ENCODE data around the gene BCL2L11. TPM values are rescaled to one million over a fixed set of nuclear protein-coding genes. Genes with fewer than 3 reads are reported as not detected.

The BCL2L11 gene
- total and polyA plus RNA-seq, 2 donors (not counting 3 experiments of a cell fraction or from before 2014, with no cell fraction given), result 12.9 to 26.6 TPM

DNA sequence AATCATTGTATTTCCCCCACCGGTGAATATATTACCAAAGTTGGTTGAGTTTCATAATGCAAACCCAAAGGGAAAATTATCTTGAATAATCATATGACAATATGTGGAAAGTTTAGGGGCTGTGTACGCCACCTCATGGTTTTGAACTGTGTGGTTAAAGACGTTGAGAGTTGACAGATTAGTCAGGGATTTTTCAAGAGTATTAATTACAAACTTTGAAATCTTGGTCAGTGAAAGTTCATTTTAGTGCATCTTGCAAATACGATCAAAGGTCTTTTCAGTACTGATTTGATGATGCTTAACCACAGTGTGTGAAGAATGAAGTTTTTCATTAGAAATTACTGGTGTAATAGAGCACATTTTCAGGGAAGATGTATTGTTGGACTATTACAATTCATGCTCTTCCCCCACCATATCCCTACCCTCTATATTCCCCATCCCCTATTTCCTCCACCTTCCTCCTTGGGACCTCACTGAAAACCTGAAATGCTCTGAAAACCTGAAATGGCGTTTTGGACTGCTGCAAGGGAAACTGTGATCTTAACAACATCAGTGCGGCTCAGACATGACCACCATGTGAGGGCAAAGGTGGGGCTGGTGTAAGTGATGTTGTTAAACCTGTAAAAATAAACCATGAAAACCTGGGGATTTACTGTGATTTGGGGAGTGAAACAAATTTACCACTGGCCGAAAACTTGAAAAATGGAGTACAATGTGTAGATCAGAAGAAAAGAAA is 4.5 kb upstream of the BCL2L11 start:
- Histone ChIP-seq H3K36me3 (ENCODE audit: control insufficient read depth in 2 of 2, extremely low read depth in 1 of 2, insufficient read depth in 2 of 2, low read length in 2 of 2) (no peaks in the 10 kb centered on the region), H2AFZ (ENCODE audit: low read depth, low read length) (no peak overlapping the region), H3K9ac (replicated peaks; ENCODE audit: extremely low read depth, insufficient read depth, low read length) (no peak overlapping the region), H3K9me1 (replicated peaks; ENCODE audit: control insufficient read depth, extremely low read depth, insufficient read depth, low read length) (no peaks in the 10 kb centered on the region), H3K4me1 (ENCODE audit: control insufficient read depth, extremely low read depth, insufficient read depth, low read length) (peaks cover 27% of the 10 kb centered on the region), H3K79me2 (ENCODE audit: control insufficient read depth, insufficient read depth, low read length) (no peaks in the 10 kb centered on the region), H3K4me3 (replicated peaks in 1 of 3; ENCODE audit: insufficient read depth in 1 of 3, low read depth in 1 of 3, low read length in 3 of 3) (no peak overlapping the region), H3K4me2 (ENCODE audit: insufficient read depth, low read length) (no peak overlapping the region), H3K27me3 (ENCODE audit: control insufficient read depth in 2 of 2, insufficient read depth in 2 of 2, low read length in 2 of 2) (peaks cover 37 to 83% of the 10 kb centered on the region in 2 experiments), H3K9me3 (replicated peaks; ENCODE audit: control insufficient read depth, insufficient read depth, low read length) (no peaks in the 10 kb centered on the region), H4K20me1 (replicated peaks; ENCODE audit: control insufficient read depth, extremely low read depth, insufficient read depth, low read length) (no peaks in the 10 kb centered on the region), H3K27ac (ENCODE audit: insufficient read depth, low read depth, low read length) (no peak overlapping the region)
- TF ChIP-seq, protein P1, sequence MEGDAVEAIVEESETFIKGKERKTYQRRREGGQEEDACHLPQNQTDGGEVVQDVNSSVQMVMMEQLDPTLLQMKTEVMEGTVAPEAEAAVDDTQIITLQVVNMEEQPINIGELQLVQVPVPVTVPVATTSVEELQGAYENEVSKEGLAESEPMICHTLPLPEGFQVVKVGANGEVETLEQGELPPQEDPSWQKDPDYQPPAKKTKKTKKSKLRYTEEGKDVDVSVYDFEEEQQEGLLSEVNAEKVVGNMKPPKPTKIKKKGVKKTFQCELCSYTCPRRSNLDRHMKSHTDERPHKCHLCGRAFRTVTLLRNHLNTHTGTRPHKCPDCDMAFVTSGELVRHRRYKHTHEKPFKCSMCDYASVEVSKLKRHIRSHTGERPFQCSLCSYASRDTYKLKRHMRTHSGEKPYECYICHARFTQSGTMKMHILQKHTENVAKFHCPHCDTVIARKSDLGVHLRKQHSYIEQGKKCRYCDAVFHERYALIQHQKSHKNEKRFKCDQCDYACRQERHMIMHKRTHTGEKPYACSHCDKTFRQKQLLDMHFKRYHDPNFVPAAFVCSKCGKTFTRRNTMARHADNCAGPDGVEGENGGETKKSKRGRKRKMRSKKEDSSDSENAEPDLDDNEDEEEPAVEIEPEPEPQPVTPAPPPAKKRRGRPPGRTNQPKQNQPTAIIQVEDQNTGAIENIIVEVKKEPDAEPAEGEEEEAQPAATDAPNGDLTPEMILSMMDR (IDR thresholded peaks at IDR 0.05; ENCODE audit: extremely low read depth in 1 of 2, insufficient read depth in 1 of 2, low read depth in 1 of 2, low read length in 2 of 2), result no peak
- no peak for TF ChIP-seq MYC (IDR thresholded peaks at IDR 0.05; ENCODE audit: low read depth, low read length)
- TF ChIP-seq JUN (IDR thresholded peaks at IDR 0.05; ENCODE audit: borderline replicate concordance, insufficient read depth, insufficient read length, low read depth), result no peak
- no peak for TF ChIP-seq FOS (IDR thresholded peaks at IDR 0.05; ENCODE audit: borderline replicate concordance, insufficient read depth, low read length)
- no peak for TF ChIP-seq EZH2 (IDR thresholded peaks at IDR 0.05; ENCODE audit: borderline replicate concordance, low read depth, low read length, severe bottlenecking)
- TF ChIP-seq GATA2 (IDR thresholded peaks at IDR 0.05; ENCODE audit: insufficient read depth, insufficient read length, low read depth, low read length), result no peak
- TF ChIP-seq MAX (IDR thresholded peaks at IDR 0.05; ENCODE audit: insufficient read depth, insufficient read length), result no peak
- TF ChIP-seq POLR2A (IDR thresholded peaks at IDR 0.05; ENCODE audit: low read depth, low read length), result no peak
- TF ChIP-seq POLR2AphosphoS5 (IDR thresholded peaks at IDR 0.05; ENCODE audit: insufficient read depth, low read depth, low read length), result no peak
- no TSS peak for BruUV-seq (replicated peaks)
- intact Hi-C loops (cut with micrococcal nuclease), result loop anchor here (2.0 to 5.0 kb wide), 3 partner anchors 87 to 583 kb away; no protein-coding TSS in a partner anchor
- no peak for FAIRE-seq
- dilution Hi-C loops (cut with MboI; ENCODE audit: extremely low pct_ligation_motif_present, low sequenced_read_pairs), result no loop called here
- no peak for DNase-seq (ENCODE audit: low read depth, low spot score)
- CTCF ChIA-PET, result interaction anchor here (0.9 to 2.5 kb wide), 3 partner anchors 303 to 583 kb away, joined by 3 to 23 read pairs (median 6); no protein-coding TSS in a partner anchor
- POLR2A ChIA-PET, result no interaction called here
